HEK293 (cell line): ENCODE measurements around the gene CCDC186.

Experiments used
- CTCF ChIA-PET: fragments of 350-600 bp; formaldehyde crosslinking; extraction: SDS; loops from one replicate; lab custom pipeline; 2021; ENCODE audit warnings: antibody characterized with exemption; lab: Yijun Ruan, JAX
- POLR2A ChIA-PET: fragments of 300-600 bp; formaldehyde crosslinking; extraction: SDS; loops from one replicate; lab custom pipeline; 2020; ENCODE audit warnings: antibody characterized with exemption, inconsistent platforms; lab: Yijun Ruan, JAX
- H3K27ac ChIP-seq: fragments of 200-500 bp; sonication (Bioruptor generic); 2 replicates; pipeline ENCODE4 v1.5.1; 2014; ENCODE audit warnings: low read depth, low read length, control low read depth, inconsistent platforms; ENCODE audit errors: extremely low read depth
- H3K36me3 ChIP-seq, 2 experiments: fragments of 200-500 bp in 1 of 2; sonication (Bioruptor generic) in 1 of 2; 1 replicate in 1 of 2; 2 replicates in 1 of 2; pipeline ENCODE4 v1.5.1; 2014 to 2017; ENCODE audit warnings: inconsistent platforms in 2 of 2, low read length in 2 of 2; ENCODE audit not compliant: control insufficient read depth in 2 of 2, insufficient read depth in 1 of 2
- H3K4me1 ChIP-seq: fragments of 200-500 bp; sonication (Bioruptor generic); 2 replicates; pipeline ENCODE4 v1.5.1; 2014; ENCODE audit warnings: mild to moderate bottlenecking, low read length, inconsistent platforms; ENCODE audit not compliant: control insufficient read depth, insufficient read depth
- H3K4me3 ChIP-seq: 2 replicates; pipeline ENCODE4 v1.5.1; 2011; ENCODE audit warnings: low read depth, mild to moderate bottlenecking, control low read depth, low read length, moderate library complexity
- H3K9me3 ChIP-seq: fragments of 200-500 bp; sonication (Bioruptor generic); 2 replicates; pipeline ENCODE4 v1.5.1; 2014; ENCODE audit warnings: low read depth, low read length, inconsistent platforms; ENCODE audit not compliant: control insufficient read depth, insufficient read depth
- GFI1B ChIP-seq: fragments of 450-650 bp; formaldehyde crosslinking; IDR thresholded peaks from 2 replicates; pipeline ENCODE4 v1.5.1; 2016; ENCODE audit warnings: missing biosample characterization, missing genetic modification characterization
- PRDM1 ChIP-seq: fragments of 450-650 bp; formaldehyde crosslinking; IDR thresholded peaks from 2 replicates; pipeline ENCODE4; 2016; ENCODE audit warnings: missing biosample characterization, missing genetic modification characterization
- SCRT1 ChIP-seq: fragments of 450-650 bp; formaldehyde crosslinking; IDR thresholded peaks from 2 replicates; pipeline ENCODE4 v1.5.1; 2016; ENCODE audit warnings: missing biosample characterization, missing genetic modification characterization, borderline replicate concordance
- ZBTB21 ChIP-seq: fragments of 450-650 bp; formaldehyde crosslinking; IDR thresholded peaks from 2 replicates; pipeline ENCODE4 v1.5.1; 2017; ENCODE audit warnings: missing biosample characterization, missing genetic modification characterization
- ZNF121 ChIP-seq: fragments of 450-650 bp; formaldehyde crosslinking; IDR thresholded peaks from 2 replicates; pipeline ENCODE4 v1.5.1; 2016; ENCODE audit warnings: missing biosample characterization, missing genetic modification characterization
- ZNF155 ChIP-seq: fragments of 450-650 bp; formaldehyde crosslinking; IDR thresholded peaks from 2 replicates; pipeline ENCODE4 v1.5.1; 2016; ENCODE audit warnings: missing biosample characterization, missing genetic modification characterization
- ZNF473 ChIP-seq: fragments of 450-650 bp; formaldehyde crosslinking; IDR thresholded peaks from 2 replicates; pipeline ENCODE4 v1.5.1; 2017; ENCODE audit warnings: missing biosample characterization, missing genetic modification characterization
- ZNF629 ChIP-seq: fragments of 450-650 bp; formaldehyde crosslinking; IDR thresholded peaks from 2 replicates; pipeline ENCODE4 v1.5.1; 2017; ENCODE audit warnings: missing biosample characterization, missing genetic modification characterization
- ZNF660 ChIP-seq: fragments of 450-650 bp; IDR thresholded peaks from 2 replicates; pipeline ENCODE4 v1.5.1; 2018; ENCODE audit warnings: missing biosample characterization, mild to moderate bottlenecking, missing genetic modification characterization
- TF ChIP-seq, protein P1 (sequence below): fragments of 450-650 bp; formaldehyde crosslinking; IDR thresholded peaks from 2 replicates; pipeline ENCODE4 v1.5.1; 2016; ENCODE audit warnings: missing biosample characterization, missing genetic modification characterization, borderline replicate concordance
- TF ChIP-seq, protein P2 (sequence below): fragments of 450-650 bp; formaldehyde crosslinking; IDR thresholded peaks from 2 replicates; pipeline ENCODE4 v1.5.1; 2016; ENCODE audit warnings: missing biosample characterization, missing genetic modification characterization
- TF ChIP-seq, protein P3 (sequence below): fragments of 450-650 bp; formaldehyde crosslinking; IDR thresholded peaks from 2 replicates; pipeline ENCODE4 v1.5.1; 2016; ENCODE audit warnings: missing biosample characterization, missing genetic modification characterization
- TF ChIP-seq, protein P4 (sequence below): fragments of 450-650 bp; formaldehyde crosslinking; IDR thresholded peaks from 2 replicates; pipeline ENCODE4; 2016; ENCODE audit warnings: missing biosample characterization, missing genetic modification characterization
- TF ChIP-seq, protein P5 (sequence below): fragments of 450-650 bp; formaldehyde crosslinking; IDR thresholded peaks from 2 replicates; pipeline ENCODE4 v1.5.1; 2016; ENCODE audit warnings: missing biosample characterization, missing genetic modification characterization

CCDC186 gene

DNA sequence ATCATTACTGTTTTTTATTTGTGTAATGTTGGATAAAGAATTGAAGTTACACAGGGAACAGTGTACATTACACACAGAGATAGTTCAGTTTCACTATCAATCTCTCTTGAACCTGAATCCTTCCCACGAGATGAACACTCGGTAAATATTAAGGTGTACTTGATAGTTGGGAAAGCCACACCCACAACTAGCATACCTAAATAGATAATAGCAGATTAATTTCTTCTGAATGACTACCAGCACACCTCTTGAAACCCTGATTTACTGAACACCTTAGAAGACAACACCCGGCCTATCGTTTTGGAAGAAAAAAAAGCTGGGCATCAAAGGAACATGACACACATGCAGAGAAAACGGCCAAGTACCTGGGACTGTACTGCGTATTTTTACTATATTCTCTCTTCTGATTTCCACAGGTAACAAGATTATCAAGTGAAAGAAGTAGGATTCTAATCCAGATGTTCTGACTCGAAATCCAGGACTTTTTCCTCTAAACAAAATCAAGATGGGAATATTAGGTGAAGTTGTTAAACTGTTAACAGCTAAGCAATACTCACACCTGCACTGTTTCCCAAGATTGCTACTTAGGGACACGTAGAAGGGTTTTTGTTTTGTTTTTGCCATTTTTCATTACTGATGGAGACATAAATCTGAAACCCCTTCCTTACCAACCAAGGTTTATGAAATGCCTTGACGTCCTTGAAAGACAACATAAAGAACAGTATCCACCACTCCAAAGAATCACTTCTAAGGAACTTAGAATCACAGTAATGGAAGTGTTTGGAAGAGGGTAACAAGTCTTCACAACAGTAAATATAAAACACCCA, 1.0 kb downstream of the CCDC186 start:
- peaks cover 9% of the 10 kb centered on the region for H3K4me1 ChIP-seq
- no peaks in the 10 kb centered on the region; a peak in 1 of 3 replicates for H3K36me3 ChIP-seq
- POLR2A ChIA-PET, result interaction anchor here (1.6 kb wide), 1 partner anchor 16 kb away, joined by 9 read pairs; no protein-coding TSS in a partner anchor
- TF ChIP-seq, protein P1, sequence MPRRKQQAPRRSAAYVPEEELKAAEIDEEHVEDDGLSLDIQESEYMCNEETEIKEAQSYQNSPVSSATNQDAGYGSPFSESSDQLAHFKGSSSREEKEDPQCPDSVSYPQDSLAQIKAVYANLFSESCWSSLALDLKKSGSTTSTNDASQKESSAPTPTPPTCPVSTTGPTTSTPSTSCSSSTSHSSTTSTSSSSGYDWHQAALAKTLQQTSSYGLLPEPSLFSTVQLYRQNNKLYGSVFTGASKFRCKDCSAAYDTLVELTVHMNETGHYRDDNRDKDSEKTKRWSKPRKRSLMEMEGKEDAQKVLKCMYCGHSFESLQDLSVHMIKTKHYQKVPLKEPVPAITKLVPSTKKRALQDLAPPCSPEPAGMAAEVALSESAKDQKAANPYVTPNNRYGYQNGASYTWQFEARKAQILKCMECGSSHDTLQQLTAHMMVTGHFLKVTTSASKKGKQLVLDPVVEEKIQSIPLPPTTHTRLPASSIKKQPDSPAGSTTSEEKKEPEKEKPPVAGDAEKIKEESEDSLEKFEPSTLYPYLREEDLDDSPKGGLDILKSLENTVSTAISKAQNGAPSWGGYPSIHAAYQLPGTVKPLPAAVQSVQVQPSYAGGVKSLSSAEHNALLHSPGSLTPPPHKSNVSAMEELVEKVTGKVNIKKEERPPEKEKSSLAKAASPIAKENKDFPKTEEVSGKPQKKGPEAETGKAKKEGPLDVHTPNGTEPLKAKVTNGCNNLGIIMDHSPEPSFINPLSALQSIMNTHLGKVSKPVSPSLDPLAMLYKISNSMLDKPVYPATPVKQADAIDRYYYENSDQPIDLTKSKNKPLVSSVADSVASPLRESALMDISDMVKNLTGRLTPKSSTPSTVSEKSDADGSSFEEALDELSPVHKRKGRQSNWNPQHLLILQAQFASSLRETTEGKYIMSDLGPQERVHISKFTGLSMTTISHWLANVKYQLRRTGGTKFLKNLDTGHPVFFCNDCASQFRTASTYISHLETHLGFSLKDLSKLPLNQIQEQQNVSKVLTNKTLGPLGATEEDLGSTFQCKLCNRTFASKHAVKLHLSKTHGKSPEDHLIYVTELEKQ (tag by site-specific recombination), result no peak
- TF ChIP-seq, protein P2, sequence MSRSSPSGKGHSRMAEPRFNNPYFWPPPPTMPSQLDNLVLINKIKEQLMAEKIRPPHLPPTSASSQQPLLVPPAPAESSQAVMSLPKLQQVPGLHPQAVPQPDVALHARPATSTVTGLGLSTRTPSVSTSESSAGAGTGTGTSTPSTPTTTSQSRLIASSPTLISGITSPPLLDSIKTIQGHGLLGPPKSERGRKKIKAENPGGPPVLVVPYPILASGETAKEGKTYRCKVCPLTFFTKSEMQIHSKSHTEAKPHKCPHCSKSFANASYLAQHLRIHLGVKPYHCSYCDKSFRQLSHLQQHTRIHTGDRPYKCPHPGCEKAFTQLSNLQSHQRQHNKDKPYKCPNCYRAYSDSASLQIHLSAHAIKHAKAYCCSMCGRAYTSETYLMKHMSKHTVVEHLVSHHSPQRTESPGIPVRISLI (tag by site-specific recombination), result no peak
- TF ChIP-seq GFI1B (tag by site-specific recombination) (0 out of 2 replicates have a peak, but pooled peaks have one; percentile 3), PRDM1 (tag by site-specific recombination) (0 out of 2 replicates have a peak, but pooled peaks have one; percentile 34), ZNF121 (tag by site-specific recombination) (no peak), SCRT1 (tag by site-specific recombination) (no peak), ZNF155 (tag by site-specific recombination) (no peak)
- TF ChIP-seq, protein P3, sequence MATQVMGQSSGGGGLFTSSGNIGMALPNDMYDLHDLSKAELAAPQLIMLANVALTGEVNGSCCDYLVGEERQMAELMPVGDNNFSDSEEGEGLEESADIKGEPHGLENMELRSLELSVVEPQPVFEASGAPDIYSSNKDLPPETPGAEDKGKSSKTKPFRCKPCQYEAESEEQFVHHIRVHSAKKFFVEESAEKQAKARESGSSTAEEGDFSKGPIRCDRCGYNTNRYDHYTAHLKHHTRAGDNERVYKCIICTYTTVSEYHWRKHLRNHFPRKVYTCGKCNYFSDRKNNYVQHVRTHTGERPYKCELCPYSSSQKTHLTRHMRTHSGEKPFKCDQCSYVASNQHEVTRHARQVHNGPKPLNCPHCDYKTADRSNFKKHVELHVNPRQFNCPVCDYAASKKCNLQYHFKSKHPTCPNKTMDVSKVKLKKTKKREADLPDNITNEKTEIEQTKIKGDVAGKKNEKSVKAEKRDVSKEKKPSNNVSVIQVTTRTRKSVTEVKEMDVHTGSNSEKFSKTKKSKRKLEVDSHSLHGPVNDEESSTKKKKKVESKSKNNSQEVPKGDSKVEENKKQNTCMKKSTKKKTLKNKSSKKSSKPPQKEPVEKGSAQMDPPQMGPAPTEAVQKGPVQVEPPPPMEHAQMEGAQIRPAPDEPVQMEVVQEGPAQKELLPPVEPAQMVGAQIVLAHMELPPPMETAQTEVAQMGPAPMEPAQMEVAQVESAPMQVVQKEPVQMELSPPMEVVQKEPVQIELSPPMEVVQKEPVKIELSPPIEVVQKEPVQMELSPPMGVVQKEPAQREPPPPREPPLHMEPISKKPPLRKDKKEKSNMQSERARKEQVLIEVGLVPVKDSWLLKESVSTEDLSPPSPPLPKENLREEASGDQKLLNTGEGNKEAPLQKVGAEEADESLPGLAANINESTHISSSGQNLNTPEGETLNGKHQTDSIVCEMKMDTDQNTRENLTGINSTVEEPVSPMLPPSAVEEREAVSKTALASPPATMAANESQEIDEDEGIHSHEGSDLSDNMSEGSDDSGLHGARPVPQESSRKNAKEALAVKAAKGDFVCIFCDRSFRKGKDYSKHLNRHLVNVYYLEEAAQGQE, result no peak
- TF ChIP-seq, protein P4, sequence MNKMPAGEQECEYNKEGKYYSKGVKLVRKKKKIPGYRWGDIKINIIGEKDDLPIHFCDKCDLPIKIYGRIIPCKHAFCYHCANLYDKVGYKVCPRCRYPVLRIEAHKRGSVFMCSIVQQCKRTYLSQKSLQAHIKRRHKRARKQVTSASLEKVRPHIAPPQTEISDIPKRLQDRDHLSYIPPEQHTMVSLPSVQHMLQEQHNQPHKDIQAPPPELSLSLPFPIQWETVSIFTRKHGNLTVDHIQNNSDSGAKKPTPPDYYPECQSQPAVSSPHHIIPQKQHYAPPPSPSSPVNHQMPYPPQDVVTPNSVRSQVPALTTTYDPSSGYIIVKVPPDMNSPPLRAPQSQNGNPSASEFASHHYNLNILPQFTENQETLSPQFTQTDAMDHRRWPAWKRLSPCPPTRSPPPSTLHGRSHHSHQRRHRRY (tag by site-specific recombination), result no peak
- TF ChIP-seq, all 188 proteins: peak for 2
- Histone ChIP-seq H3K4me3 (peak overlapping the region; percentile 96), H3K27ac (peak overlapping the region; percentile 93), H3K9me3 (no peaks in the 10 kb centered on the region)
- CTCF ChIA-PET, result no interaction called here

DNA sequence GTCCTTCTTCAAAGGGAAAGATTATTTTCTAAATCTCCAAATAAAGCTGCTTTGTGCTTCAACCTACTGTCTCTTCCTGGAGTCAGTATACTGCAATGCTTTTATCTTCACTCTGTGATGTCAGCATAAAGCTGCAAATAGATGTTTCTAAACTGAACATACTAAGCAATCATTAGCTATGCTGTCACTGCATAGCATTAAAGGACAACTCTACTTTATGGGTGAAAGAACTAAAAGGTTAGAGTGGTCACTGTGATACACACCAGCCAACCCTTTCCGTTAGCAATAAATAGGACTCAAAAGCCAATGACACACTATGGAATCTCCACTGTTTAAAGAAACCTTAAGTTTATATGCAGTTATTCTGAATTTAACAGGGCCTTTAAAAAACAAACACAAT, 1.8 kb downstream of the CCDC186 start:
- ChIA-PET CTCF (no interaction called here), POLR2A (no interaction called here)
- peak overlapping the region; percentile 96; the same call in 1 of the 2 replicates for H3K4me3 ChIP-seq

More for the DNA sequence above, 1.8 kb downstream of the CCDC186 start:
- TF ChIP-seq, protein P5, sequence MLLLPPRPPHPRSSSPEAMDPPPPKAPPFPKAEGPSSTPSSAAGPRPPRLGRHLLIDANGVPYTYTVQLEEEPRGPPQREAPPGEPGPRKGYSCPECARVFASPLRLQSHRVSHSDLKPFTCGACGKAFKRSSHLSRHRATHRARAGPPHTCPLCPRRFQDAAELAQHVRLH (tag by site-specific recombination), result no peak
- TF ChIP-seq ZNF629 (tag by site-specific recombination) (0 out of 2 replicates have a peak, but pooled peaks have one; percentile 31), ZBTB21 (0 out of 2 replicates have a peak, but pooled peaks have one; percentile 23), ZNF660 (tag by site-specific recombination) (0 out of 2 replicates have a peak, but pooled peaks have one; percentile 11), ZNF473 (tag by site-specific recombination) (no peak)
- peaks cover 9% of the 10 kb centered on the region for H3K4me1 ChIP-seq
- H3K36me3 ChIP-seq, result no peaks in the 10 kb centered on the region; a peak in 1 of 3 replicates
- H3K27ac ChIP-seq, result no peak overlapping the region
- H3K9me3 ChIP-seq, result no peaks in the 10 kb centered on the region
